AG04449 (cell line): ENCODE data around the gene ASCC2.
"Not testable (repeated sequence)": the region's sequence is repeated elsewhere in the genome, so short reads cannot be mapped to it uniquely, and the experiment has no call there.

Experiments
- CTCF ChIA-PET: fragments of 350-600 bp; formaldehyde crosslinking; extraction: SDS; loops from one replicate; lab custom pipeline; 2021; ENCODE audit warnings: antibody characterized with exemption; lab: Yijun Ruan, JAX
- POLR2A ChIA-PET: fragments of 400-600, 350-600 bp; formaldehyde crosslinking; extraction: SDS; loops from one replicate; lab custom pipeline; 2020; ENCODE audit warnings: antibody characterized with exemption, inconsistent platforms; lab: Yijun Ruan, JAX
- DNase-seq: peaks from one replicate; pipeline ENCODE4 v3.0.0-alpha.2; 2010; ENCODE audit warnings: low read depth, low spot score
- H3K4me3 ChIP-seq: 2 replicates; pipeline ENCODE4 v1.5.1; 2011; ENCODE audit warnings: low read depth, mild to moderate bottlenecking, control low read depth, low read length
- TF ChIP-seq, protein P1 (sequence below): IDR thresholded peaks from one replicate; pipeline ENCODE4 v1.5.1; 2011; ENCODE audit warnings: mild to moderate bottlenecking, moderate library complexity, low read length, control low read depth, inconsistent platforms; ENCODE audit not compliant: insufficient read depth; ENCODE audit errors: missing control alignments

Gene ASCC2

DNA sequence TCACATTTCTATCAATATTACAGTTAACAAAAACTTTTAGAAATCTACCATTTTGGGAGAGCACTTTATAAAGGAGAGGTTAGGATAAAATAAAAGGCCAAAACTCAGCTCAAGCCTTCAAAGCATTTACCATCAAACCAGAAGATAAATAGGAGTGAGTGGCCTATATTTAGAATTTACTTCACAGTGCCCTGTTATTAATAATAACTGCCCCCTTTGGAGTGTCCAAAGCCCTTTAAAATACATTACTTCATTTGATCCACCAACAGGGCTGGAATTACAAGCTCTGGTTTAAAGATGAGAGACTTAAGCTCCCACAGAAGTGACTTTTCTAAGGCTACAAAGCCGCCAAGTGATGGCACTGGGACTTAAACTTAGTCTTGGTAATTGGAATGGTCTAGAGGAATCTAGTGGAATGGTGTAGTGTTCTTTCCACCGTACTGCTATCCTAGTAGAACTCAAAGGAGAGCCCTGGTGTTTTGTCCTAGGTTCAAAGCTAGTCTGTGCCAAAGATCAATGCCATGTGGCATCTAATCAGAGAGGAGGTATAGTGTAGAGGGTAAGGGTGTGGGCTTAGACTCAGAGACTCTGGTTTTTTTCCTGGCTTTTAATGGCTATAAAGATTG, 23.7 kb upstream of the ASCC2 start:
- CTCF ChIA-PET: interaction anchor here (1.2 to 1.8 kb wide), 3 partner anchors 11 to 144 kb away, joined by 3 to 4 read pairs (median 4); no protein-coding TSS in a partner anchor

GRCh38 chr22:29860006-29860766, 22.1 kb upstream of the ASCC2 start:
- no peak overlapping the region for H3K4me3 ChIP-seq
- CTCF ChIA-PET: no interaction called here
- TF ChIP-seq, protein P1, sequence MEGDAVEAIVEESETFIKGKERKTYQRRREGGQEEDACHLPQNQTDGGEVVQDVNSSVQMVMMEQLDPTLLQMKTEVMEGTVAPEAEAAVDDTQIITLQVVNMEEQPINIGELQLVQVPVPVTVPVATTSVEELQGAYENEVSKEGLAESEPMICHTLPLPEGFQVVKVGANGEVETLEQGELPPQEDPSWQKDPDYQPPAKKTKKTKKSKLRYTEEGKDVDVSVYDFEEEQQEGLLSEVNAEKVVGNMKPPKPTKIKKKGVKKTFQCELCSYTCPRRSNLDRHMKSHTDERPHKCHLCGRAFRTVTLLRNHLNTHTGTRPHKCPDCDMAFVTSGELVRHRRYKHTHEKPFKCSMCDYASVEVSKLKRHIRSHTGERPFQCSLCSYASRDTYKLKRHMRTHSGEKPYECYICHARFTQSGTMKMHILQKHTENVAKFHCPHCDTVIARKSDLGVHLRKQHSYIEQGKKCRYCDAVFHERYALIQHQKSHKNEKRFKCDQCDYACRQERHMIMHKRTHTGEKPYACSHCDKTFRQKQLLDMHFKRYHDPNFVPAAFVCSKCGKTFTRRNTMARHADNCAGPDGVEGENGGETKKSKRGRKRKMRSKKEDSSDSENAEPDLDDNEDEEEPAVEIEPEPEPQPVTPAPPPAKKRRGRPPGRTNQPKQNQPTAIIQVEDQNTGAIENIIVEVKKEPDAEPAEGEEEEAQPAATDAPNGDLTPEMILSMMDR: no peak
- DNase-seq: no peak
- POLR2A ChIA-PET: no interaction called here

More for the DNA sequence above, 23.7 kb upstream of the ASCC2 start:
- TF ChIP-seq, protein P1: no peak
- no peak for DNase-seq
- POLR2A ChIA-PET: no interaction called here
- H3K4me3 ChIP-seq: no peak overlapping the region

- POLR2A ChIA-PET, CTCF ChIA-PET: not testable (repeated sequence)
These were observed 21.0 kb upstream of the ASCC2 start for GRCh38 chr22:29859030-29859429.

DNA sequence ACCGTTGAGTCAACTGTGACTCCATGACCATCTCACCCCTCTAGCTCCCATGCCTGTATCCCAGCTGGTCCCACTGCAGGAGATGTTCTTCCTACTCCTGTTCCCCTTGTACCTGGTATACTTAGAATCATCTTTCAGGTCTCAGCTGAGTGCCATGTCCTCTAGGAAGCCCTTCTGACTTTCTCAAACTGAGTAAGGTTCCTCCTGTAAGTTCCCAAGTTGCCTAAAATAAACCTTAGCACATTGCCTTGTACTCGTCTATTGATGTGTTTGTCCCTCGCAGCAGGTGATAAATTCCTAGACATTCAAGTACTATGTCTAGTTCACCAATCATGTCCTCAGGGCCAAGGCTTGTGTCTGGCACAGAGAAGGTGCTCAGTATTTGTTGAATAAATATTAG, 18.4 kb upstream of the ASCC2 start:
- POLR2A ChIA-PET: no interaction called here
- TF ChIP-seq, protein P1: no peak
- H3K4me3 ChIP-seq: no peak overlapping the region
- CTCF ChIA-PET: no interaction called here
- no peak for DNase-seq

More at GRCh38 chr22:29859030-29859429, 21.0 kb upstream of the ASCC2 start:
- DNase-seq, H3K4me3 ChIP-seq: not testable (repeated sequence)

GRCh38 chr22:29855611-29856181, 17.6 kb upstream of the ASCC2 start:
- no peak overlapping the region for H3K4me3 ChIP-seq
- ChIA-PET POLR2A (no interaction called here), CTCF (interaction anchor here (0.5 to 1.2 kb wide), 3 partner anchors 12 to 149 kb away, joined by 3 to 5 read pairs (median 3); no protein-coding TSS in a partner anchor)
- no peak for DNase-seq
- TF ChIP-seq, protein P1: no peak

GRCh38 chr22:29854432-29854831, 16.4 kb upstream of the ASCC2 start:
- ChIA-PET POLR2A (no interaction called here), CTCF (interaction anchor here (1.7 kb wide), 1 partner anchor 11 kb away, joined by 7 read pairs; no protein-coding TSS in a partner anchor)
- no peak for DNase-seq
- no peak overlapping the region for H3K4me3 ChIP-seq
- TF ChIP-seq, protein P1: no peak
